Dermis blood vessel endothelial cell (primary cell): ENCODE measurements around the gene CST7. TPM values are rescaled to one million over a fixed set of nuclear protein-coding genes. Genes with fewer than 3 reads are reported as not detected.
"Not testable (repeated sequence)": the region's sequence is repeated elsewhere in the genome, so short reads cannot be mapped to it uniquely, and the experiment has no call there.

Source experiments
- DNase-seq: peaks from one replicate; pipeline ENCODE4 v3.0.0; 2010
- total RNA-seq: library from RNA; depleted of rRNA; stranded (reverse); fragments of >200 nt; gene quantifications from 2 replicates; pipeline ENCODE4 v1.2.3, GENCODE V29; 2014

Gene CST7, protein sequence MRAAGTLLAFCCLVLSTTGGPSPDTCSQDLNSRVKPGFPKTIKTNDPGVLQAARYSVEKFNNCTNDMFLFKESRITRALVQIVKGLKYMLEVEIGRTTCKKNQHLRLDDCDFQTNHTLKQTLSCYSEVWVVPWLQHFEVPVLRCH
- not detected in 2 replicates for total RNA-seq

DNA sequence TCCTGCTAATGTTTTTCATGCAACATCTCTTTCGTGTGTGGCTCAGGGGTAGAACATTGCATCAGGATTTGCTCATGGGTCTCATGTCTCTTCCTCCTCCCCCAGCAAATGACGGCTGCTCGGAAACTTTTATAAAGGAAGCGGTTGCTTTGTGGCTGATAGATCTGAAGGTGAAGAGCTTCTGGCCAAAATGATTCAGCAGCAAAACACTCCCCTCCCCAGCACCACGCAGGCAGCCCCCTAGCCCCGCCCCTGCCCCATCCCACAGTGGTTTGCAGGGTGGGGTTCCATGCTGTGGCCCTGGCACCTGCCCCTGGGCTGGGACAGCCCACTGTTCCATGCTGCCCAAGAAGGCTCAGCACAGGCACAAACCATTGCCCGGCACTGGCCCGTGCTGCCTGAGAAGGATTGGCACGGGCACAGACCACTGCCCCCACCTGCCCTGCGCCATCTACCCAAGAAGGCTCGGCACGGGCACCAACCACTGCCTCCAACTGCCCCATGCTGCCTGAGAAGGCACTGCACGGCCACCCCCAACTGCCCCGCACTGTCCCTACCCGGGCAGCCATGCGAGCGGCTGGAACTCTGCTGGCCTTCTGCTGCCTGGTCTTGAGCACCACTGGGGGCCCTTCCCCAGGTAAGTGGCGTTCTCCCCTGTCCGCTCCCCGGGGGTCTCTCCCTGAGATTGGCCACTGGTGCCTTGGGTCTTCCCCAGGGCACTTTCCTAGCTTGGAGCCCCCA, at the start of gene CST7:
CST7 (plus strand) TSS at position 331 of the 741 bp plus-strand sequence; CDS start at position 568, 237 bp downstream.
- no peak for DNase-seq

DNA sequence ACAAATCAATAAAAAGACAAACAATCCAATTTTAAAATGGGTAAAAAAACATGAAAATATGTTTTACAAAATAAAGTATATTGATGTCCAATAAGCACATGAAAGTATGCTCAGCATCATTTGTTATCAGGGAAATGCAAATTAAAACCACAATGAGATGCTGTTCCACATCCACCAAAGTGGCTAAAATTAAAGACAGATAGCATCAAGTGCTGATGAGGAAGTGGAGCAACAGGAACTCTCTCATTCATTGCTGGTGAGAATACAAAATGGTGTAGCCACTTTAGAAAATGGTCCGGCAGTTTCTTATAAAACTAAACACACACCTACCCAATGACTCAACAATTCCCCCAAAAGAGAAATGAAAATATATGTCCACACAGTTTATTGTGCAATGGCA, 42.3 kb upstream of the CST7 start:
- no peak for DNase-seq

DNA sequence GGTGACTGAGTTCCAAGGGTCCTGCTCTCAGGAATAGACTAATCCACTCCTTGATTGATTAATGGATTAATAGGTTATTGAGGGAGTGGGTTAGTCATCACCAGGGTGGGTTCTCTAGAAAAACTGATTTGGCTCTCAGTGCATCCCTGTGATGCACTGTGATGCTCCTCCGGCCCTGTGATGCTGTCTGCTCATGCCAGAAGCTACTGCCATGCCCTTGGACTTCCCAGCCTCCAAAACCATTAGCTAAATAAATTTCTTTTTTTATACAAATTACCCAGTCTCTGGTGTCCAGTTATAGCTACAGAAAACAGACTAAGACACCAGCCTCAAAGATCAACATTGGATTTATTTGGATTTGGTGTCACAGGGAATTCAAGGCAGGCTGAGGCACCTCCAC, 40.4 kb upstream of the CST7 start:
- DNase-seq, result no peak

DNA sequence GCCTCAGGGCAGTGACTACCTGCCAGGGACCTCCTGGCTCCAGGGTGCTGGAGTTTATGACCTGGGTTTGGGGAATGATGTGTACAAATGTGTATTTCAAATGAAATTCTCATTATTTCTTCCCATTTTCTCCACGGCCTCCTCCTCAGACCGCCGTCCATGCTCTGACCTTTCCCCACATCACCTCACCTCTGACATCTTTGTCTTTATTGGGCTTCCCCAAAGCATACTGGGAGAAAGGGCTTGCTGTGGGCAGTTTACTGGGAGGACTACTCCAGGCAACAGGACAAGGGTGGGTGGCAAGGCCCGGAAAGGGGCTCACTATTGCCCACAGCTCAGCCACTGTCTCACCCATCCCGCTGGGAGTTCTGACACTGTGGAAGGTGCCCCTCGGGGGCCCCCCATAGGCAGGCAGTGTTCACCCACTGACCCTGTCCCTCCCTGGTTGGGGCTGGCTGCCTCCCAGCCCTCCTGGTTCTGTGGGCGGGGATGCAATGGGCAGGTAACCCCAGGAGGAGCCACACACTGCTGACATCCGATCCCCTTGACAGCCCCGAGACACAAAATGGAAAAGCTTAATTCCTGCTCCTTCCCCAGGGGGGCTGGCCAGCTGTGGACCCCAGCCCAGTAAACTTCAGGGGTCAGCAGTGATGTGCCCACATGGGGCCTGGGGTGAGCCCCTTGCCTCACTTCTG, 39.8 kb upstream of the CST7 start:
- no peak for DNase-seq

DNA sequence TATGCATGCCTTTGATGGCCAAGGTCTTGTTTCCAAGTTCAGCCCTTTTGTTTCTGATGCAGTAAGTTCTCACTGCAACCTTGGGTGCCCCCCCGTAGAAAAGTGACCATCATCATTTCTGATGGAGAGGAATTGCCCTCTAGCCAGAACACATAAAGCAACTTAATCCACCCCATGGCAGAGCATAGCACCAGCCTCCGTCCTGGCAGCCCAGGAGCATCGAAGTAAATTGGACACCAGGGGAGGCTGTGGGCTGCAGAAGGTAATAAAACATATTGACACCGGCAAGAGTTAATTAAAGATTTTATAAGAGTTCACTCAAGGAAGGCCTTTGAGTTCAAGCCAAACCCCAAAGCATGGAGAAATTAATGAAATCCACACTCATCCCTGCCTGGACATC, 39.2 kb upstream of the CST7 start:
- no peak for DNase-seq

DNA sequence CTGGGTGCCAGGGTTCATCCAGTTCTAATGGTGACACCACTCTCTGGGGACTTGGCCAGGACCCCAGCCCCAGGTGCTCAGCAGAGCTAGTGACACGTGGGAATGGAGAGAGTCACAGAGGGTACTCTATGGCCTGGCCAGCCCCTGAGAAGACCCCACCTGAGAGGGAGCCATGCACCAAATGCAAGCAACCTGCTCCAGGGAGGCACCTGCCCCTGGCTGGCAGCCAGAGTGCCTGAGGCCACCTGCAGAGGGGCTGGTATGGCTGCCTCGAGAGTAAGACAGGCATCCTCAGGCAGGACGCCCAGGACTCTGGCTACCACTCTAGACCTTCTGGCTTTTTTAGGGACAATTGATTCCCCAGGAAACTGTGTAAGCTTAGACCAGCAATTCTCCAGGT, 38.6 kb upstream of the CST7 start:
- DNase-seq, result no peak

DNA sequence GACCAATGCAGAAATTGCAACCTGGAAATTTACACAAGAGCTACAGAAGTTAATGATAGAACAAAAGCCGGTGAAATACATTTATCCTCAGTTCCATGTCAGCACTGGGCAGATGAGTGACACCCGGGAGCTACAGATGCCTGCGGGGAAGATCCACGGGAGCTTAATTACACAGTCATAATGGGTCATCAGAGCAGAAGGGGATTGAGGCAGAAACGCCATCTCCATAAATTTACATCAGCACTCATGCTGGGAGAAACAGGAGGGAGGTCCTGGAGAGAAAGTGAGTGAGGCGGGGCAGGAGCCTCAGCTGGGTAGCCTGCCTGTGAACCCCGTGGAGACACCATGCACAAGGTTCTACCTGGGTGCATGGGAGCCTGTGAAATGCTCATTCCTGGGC, 37.6 kb upstream of the CST7 start:
- DNase-seq, result no peak

DNA sequence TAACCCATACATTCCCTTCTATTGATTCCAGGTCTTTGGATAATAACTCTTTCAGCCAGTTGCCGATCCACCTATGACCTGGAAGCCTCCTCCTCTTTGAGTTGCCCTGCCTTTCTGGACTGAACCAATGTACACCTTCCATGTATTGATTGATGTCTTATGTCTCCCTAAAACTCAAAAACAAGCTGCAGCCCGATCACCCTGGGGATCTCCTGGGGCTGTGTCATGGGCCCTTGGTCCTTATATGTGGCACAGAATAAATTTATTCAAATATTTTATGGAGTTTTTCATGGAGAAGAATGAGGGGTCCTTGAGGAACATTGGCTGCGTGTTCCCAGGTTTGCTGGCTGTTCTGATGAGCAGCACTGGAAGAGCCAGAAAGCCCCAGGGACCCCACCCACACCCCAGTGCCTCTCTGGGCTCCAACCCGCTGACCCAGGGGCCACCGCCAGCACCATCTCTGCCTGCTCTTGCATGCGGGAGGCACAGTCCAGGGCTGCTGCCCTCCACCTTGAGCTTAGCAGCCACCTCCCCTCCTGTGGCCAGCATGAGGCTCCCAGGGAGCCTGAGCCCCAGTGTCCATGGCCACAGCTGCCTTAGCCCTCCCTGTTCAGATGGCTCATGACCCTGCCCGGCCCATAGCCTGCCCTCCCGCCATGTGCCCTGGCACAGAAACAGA, 36.5 kb upstream of the CST7 start:
- no peak for DNase-seq

DNA sequence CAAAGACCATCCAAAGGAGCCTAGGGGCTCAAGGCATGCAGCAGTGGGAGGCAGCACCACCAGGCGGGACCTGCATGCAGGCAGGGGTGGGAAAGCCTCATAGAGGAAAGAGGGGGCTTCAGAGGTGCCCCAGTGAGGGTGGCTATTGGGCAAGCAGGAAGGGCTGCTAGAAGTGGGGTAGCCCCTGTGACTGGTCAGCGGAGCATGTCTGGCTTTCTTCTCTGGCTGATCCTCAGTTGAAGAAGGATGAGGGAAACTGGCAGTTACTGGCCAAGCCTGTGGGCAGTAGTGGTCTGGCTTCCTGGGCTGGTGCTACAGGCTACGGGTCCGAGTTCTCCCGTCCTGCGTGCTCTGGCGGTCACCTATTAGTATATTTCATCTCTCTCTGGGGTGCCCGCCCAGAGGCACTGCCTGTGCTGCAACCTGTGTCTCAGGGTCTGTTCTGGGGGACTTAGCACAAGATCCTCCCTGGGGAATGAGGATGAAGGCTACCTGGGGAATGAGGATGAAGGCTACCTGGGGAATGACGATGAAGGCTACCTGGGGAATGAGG, 35.9 kb upstream of the CST7 start:
- no peak for DNase-seq

DNA sequence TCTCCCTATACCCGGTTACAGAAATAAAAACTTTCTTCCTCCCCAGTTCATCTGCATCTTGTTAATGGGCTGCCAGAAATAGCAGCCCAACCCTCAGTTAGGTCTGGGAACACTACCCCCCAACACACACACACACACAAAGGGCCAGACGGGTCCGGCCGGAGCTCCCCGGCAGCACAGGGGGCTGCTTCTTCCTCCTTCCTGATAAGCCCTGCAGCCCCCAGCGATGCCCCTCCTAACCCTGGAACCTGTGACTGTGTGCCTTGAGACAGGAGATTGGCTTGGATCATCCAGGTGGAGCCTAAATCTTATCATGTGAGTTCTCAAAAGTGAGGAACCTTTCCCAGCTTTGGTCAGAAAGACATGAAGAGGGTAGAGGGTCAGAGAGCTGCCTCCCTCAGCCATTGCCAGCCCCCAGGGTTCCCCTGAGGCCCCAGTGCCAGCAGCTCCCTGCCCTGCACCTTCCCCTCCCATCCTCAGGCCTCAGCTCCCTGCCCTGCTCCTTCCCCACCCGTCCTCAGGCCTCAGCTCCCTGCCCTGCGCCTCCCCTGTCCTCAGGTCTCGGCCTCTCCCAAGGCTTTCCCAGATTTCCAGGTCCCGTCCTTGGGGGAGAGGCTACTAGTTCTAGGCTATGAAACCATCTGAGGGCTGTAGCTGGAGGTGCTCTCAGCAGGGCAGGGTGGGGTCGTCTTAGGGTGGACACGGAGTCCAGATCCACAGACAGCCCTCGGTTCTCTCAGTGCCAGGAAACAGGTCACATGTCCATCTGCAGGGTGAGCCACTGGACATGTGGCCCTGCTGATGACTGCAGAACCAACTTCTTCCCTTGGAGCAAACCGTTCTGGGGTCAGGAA, 34.5 kb upstream of the CST7 start:
- DNase-seq, result no peak

DNA sequence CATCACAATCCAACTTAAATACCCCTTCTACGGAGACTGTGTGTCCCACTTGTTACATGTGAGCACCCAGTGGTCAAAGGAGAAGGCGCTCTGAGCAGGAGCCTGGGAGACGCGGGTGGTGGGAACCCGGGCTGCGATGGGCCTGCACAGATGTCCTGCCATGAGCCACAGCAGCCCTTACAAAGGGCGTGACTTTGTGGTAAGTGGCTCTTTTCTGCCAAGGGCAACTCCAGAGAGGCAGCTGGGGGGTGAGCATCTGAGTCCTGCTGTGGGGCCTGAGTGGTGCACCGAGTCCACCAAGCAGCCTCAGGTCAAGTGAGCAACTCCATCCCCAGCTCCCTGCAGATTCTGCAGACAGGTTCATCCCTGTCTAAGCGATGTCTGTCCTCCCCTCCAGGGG, 33.6 kb upstream of the CST7 start:
- DNase-seq, result no peak

DNA sequence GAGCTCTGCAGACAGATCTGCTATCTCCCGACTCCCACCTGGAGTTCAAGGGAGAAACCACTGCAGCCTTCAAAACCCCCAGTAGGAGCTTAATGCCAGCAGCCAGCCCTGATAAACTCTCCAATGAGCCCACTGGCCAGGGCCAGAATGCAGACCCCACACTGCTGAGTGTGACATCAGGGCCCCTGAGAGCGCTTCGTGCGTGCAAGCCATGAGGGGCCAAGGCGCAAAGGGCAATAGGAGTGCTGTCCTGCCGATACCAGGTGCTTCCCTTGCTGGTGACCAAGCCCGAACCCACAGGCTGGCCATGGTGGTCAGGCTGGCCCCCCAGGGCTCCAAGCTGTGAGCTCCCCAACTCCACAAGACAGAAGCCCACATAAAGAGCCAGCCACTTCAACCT, 33.2 kb upstream of the CST7 start:
- no peak for DNase-seq

DNA sequence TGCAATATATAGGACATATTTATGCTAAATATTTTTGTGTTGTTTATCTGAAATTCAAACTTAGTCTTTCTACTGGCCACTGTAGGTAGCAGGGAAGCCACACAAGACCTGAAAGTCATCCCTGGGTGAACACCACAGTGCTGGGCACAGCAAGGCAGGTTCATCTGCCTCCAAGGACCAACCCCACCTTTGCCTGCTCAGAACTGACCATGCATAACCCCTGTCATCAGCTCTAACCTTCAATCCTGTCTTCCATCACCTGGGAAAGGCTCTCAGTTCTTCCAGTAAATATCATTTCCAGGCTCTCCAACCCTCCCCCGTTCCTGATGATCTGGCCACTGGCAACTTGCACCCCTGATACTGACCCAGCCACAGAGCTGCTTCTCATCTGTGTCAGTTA, 32.7 kb upstream of the CST7 start:
- no peak for DNase-seq

DNA sequence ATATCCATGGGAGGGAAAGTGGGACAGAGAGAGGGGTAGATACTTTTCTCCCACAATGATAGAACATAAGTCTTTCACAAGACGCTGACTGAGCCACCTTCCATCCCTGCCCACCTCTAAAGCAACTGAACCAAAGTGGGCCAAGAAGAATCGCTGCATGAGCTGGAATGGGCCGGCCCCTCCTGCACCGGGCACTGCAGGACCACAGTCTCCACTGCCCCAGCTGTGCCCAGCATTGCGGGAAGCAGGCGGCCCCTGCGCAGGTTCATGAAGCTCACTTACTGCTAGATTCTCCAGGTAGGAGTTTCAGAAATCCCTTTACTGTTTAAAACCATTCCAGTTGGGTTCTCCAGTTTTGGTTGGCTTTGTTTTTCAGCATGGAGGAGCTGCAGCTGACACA, 32.0 kb upstream of the CST7 start:
- DNase-seq, result no peak

DNA sequence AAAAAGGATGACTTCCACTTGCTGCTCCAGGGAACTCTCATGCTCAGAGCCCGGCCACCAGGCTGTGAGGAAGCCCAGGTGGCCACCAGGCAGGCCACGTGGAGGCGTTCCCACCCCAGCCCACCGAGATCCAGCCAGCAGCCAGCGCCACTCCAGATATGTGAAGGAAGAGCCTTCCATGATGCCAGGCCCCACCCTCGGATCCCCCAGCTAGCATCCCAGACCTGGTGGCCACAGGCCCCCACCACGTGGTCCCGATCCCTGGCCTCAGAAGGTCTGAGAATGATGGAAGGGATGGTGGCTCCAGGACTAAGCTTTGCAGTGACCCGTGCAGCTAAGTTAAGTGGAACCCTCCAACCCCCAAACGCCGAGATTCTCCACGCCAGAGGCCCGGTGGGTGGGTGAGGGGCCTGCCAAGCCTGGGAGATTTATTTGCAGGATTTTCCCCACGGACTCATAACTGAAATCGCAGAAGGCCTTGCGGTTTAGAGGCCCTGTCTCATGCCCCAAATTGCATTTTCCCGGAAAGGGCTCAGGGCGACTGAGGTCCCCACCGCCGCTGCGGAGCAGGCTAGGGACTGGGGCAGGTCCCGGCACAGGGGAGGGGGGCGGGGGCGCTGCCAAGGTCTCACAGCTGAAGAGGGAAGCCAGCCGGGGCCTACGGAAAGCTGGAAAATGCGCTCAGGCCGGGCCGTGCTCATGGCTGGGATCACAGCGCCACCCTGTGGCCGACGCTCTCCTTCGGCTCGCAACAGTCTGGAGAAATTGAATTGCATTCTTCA, 31.1 kb upstream of the CST7 start:
- DNase-seq, result peak; percentile 80

DNA sequence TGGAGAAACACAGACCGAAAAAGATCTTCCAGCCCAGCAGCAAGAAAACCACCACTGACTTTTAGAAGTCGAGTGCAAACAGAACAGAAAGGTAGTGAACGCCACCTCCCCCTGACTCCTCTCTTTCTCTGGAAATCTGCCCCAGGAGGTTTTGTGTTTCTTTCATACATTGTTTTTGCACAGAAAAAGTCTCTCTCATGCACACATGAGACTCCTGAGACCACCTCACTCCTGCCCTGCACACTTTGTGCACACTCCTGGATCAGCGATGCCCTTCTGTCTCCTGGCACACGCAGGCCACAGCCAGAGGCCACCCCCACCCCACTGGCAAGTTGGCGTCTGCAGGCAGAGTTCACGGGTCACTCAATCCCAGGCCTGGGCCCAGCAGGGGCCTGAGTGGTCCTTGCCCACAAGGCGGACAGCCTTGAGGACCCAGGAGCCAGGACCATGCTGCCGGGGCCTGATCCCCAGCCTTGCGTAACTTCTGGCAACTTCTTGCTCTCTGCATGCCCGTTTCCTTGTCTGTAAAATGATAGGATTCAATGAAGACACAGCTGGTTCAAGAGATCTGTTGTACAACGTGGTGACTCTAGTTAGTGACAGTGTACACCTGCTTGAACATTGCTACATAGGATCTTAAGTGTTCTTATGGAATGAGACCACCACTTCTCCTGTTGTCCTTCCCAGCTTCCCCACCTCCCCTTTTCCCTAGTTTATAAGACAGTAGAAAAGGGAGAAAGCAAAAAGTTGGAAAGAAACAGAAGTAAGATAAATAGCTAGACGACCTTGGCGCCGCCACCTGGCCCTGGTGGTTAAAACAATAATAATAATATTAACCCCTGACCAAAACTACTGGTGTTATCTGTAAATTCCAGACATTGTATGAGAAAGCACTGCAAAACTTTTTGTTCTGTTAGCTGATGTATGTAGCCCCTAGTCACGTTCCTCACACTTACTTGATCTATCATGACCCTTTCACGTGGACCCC, 30.2 kb upstream of the CST7 start:
- no peak for DNase-seq

DNA sequence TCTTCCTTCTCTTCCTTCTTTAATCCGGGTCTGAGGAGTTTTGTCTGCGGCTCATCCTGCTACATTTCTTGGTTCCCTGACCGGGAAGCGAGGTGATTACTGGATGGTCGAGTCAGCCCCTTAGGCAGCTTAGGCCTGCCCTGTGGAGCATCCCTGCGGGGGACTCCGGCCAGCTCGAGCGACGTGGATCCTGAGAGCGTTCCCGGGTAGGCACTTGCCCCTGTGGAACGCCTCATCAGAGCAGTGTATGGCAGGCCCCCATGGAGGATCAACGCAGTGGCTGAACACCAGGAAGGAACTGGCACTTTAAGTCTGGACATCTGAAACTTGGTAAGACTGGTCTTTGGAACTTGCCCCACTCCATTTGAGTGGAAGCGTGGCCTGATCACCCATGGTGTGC, 29.4 kb upstream of the CST7 start:
- DNase-seq, result not testable (repeated sequence)

DNA sequence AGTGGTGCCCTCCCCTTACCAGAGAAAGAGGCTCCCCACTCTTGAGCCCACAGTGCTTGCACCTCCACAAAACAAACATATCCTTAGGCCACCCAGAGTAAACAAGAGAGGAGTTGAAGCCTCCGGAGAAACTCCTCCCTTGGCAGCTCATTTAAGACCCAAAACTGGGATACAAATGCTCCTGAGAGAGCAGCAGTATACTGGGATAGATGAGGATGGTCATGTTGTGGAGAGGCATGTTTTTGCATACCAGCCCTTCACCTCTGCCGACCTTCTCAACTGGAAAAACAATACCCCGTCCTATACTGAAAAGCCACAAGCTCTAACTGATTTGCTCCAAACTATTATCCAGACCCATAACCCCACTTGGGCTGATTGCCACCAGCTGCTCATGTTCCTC, 28.4 kb upstream of the CST7 start:
- DNase-seq, result not testable (repeated sequence)

DNA sequence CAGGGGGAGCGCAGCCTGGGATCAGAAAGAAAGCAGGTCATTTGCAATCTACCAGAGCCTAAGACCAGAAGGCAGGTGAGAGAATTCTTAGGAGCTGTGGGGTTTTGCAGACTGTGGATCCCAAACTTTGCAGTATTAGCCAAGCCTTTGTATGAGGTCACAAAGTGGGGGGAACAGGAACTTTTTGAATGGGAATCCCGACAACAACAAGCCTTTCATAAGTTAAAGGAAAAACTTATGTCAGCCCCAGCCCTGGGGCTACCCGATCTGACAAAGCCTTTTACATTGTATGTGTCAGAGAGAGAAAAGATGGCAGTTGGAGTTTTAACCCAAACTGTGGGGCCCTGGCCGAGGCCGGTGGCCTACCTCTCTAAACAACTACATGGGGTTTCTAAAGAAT, 19.8 kb upstream of the CST7 start:
- DNase-seq, result not testable (repeated sequence)
